NCI-H187 treated with DMSO at 0.1 percent for 48 hours (cell line): Measurements from ENCODE around the gene TMEM232.

Experiments used
- DNase-seq: peaks from one replicate; lab custom pipeline; 2025; lab: John Stamatoyannopoulos, UW

The TMEM232 gene

GRCh38 chr5:110401881-110402280 is 324.6 kb downstream of the TMEM232 start:
- DNase-seq = no peak

DNA sequence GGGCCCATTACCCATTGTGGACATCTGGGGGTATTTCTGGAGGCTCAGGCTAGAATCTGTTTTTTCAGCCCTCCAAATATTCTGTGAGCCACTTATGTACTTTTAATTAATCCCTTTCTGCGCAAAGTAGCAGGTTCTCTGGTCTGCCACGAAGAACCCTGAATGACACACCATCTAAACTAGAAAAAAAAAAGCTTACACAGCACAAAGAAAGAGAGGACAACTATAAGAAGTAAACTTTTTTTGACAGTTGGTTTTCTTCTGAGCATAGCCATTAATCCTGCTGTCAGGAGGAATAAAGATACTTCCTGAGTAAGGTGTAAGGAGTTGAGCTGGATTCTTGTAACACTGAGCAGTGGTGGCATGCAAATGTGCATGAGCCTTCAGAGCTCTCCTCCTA is 327.5 kb downstream of the TMEM232 start:
- no peak for DNase-seq

- no peak for DNase-seq
Observed at GRCh38 chr5:110397281-110397680, 329.2 kb downstream of the TMEM232 start.

DNA sequence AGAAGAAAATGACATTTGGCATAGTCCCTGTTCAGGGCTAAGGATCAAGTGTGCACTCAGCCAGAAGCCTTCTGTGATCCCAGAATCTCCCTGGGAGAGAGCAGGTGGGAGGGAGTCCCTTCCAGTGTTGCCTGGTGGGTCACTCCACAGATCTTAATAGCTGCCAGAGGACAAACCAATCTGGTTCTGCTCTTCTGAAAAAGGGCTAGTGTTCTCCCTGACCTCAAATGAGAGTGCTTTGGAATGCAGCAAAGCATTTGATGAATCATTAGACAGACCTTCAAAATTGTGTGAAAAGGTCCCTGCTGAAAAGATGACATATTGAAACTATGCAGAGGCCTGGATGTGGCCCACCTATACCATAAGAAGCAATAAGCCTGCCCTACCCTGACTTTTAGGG is 339.7 kb downstream of the TMEM232 start:
- no peak for DNase-seq

DNA sequence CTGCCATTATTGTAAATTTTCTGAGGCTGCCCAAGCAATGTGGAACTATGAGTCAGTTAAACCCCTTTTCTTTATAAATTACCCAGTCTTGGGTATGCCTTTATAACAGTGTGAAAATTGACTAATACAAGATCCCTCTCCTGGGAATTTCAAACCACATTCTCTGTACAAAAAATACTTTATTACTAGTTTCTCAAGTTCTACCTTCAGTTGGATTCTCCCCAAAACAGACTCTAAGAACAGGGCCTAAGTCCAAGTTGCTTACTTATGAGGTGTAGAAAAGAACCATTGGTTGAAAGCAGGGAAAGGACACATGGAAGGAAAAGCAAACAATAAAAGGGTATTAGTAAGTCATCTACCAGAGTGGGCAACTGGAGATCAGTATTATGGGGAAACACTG is 343.2 kb downstream of the TMEM232 start:
- DNase-seq = no peak

DNA sequence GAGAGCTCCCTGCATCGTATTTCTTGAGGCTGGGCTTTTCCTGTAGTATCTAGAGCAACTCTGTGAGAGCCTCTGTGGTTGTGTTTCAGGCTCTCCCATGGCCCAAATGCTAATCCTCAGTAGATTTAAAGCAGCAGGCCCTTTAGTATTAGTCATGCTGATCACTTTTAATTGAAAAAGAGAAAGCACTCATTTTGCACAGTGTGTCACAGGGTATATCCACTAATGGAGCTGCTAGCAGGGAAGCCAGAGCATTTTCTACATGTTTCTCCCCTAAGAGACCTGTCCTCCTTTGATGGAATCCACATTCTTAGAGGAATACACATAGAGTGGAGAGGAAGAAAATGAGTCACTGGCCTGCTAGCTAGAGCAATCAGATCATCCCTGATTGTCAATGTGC is 348.5 kb downstream of the TMEM232 start:
- DNase-seq = no peak

- DNase-seq = no peak
Observed at GRCh38 chr5:110377361-110377760, 349.1 kb downstream of the TMEM232 start.

DNA sequence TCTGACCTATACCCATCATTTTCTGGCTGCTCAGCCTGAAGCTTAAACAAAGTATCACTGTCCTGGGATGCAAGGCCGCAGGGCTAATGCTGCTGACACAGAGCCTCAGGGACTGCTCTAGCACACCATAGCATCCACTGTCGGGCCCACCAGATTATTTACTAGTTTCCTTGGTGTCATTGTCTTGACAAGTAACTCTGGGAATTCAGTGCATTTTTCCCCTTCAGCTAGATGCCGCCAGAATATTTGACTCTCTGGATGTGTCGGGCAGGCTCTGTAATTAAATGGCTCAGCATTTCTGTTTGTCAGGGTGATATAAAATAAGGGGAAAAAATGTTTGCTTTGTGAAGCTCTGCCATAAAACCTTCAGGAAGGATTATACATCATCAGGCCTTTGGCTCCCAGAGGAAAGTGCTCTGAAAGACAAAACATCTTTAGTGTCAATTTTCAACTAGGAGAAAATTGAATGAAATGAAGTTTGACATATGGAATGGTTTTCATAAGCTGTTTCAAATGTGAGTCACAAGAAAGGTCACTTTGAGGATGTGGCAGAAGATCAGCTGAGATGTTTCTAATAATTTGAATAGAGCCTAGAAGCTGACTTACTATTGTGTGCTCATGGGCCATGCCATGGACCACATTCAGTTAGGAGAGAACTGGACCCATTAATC is 350.1 kb downstream of the TMEM232 start:
- DNase-seq = no peak

DNA sequence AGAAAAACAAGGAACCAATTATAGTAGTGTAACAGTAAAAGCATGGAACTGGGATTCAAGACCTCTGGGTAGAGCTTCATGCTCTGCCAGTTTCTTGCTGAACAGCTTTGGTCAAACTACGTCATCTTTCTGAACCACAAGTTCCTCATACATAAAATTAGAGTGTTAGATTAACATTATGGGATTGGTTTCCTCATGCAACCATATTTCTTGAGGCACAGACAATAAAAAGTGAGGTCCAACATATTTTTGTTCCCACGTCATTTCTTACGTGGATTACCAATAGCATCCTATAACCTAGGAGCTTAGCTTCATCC is 354.8 kb downstream of the TMEM232 start:
- DNase-seq = no peak

DNA sequence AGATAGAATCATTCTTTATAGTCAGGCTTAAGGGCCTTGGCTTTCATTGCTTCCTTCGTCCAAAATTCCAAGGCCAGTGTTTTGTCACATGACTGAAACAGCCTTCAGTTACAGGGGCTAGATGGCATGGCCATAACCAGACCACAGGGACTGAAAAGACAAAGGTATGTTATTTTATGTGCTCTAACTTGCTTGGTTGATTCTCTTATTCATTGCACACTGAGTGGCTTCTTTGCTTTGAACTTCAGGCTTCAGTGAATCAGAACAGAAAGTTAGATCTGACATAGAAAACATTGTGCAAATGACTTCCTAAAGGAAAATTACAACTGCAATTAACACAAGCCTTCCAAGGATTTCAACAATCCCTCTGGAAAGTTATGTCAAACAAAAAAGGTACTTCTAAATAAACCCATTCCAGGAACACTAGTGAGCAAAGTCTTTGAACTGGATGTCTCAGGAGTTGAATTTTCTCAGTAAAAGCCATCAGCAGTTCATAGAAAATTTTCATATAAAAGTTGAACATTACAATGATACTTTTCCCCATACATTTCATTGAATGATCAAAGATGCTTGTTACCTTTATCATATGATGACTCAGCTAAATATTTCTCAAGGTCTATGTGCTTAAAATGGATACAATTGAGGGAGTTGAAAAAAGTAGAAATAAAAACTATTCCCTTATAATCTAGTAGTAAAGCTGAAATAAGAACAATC is 355.3 kb downstream of the TMEM232 start:
- no peak for DNase-seq
